ENCODE data around the gene CLDN9. TPM values are rescaled to one million over a fixed set of nuclear protein-coding genes. Genes with fewer than 3 reads are reported as not detected.

The CLDN9 gene
- total and polyA plus RNA-seq, 2 donors (not counting 1 experiment from before 2014, with no cell fraction given) = 0.04 TPM; not detected in 1

DNA sequence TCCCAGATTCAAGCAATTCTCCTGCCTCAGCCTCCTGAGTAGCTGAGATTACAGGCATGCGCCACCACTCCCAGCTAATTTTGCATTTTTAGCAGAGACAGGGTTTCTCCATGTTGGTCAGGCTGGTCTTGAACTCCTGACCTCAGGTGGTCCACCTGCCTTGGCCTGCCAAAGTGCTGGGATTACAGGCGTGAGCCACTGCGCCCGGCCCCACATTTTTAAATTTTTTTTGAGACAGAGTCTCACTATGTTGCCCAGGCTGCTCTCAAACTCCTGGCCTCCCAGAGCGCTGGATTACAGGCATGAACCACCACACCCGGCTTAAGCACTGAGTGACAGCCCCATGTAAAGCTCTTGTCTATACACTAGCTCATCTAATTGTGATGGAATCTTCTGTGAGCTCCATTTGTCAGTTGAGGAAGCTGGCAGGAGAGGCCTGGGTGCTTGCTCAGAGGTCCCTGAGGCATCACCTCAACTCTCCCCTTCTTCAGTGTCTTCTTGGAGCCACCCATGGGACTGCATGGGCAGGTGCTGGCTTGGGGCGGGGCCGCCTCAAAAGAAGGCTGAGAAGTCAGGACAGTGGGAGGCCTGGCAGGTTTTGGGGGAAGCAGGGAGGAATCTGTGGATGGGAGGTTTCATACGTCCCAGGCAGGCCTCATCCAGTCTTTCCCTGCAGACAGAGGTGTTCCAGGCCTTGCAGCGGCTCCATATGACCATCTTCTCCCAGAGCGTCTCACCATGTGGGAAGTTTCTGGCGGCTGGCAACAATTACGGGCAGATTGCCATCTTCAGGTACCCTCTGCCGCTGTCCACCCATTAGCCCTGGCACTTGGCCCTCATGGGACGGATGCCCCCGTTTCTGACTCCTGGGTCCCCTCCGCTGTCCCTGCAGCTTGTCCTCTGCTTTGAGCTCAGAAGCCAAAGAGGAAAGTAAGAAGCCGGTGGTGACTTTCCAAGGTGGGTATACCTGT lies 12.6 kb downstream of the CLDN9 start:
- H3K4me3 ChIP-seq (ENCODE audit: control extremely low read depth in 1 of 5, extremely low read depth in 1 of 5, insufficient read depth in 1 of 5, low read depth in 2 of 5, low read length in 4 of 5) = no peak overlapping the region
- CTCF ChIA-PET = interaction anchor here (0.9 to 6.9 kb wide), 7 partner anchors 8 to 128 kb away, joined by 3 to 213 read pairs (median 8); no protein-coding TSS in a partner anchor
- POLR2A ChIA-PET = interaction anchor here (0.5 to 0.8 kb wide), 4 partner anchors 34 to 594 kb away, joined by 3 to 6 read pairs (median 4); partner anchors contain the start of gene IL32
- H3K4me2 ChIP-seq (replicated peaks; ENCODE audit: low read depth, low read length, poor library complexity, severe bottlenecking) = no peak overlapping the region
- Mint-ChIP-seq H3K4me3 (no peak overlapping the region), H3K4me1 (peaks cover 52% of the 10 kb centered on the region), H3K27me3 (peaks cover 13% of the 10 kb centered on the region), H3K27ac (no peak overlapping the region), H3K9me3 (ENCODE audit: insufficient read depth) (no peaks in the 10 kb centered on the region)
- peaks cover 0 to 18% of the 10 kb centered on the region in 2 experiments for H3K36me3 ChIP-seq (replicated peaks in 1 of 2; ENCODE audit: control extremely low read depth in 1 of 2, control insufficient read depth in 1 of 2, extremely low read depth in 1 of 2, insufficient read depth in 2 of 2, low read length in 1 of 2)
- DNase-seq (no peak), ATAC-seq (ENCODE audit: low read depth) (no peak)
- no peak overlapping the region for H3K27ac ChIP-seq (ENCODE audit: low read length in 2 of 2)
- WGBS (ENCODE audit: insufficient coverage) = 98% methylated on average over 17 of the region's 18 CpGs
- peaks cover 55 to 65% of the 10 kb centered on the region in 2 donors for H3K4me1 ChIP-seq (ENCODE audit: control insufficient read depth in 2 of 2, insufficient read depth in 2 of 2, low read length in 2 of 2)
- H3K79me2 ChIP-seq (ENCODE audit: control insufficient read depth, insufficient read depth, low read length) = peaks cover 15% of the 10 kb centered on the region
- no peak overlapping the region for H2AFZ ChIP-seq (ENCODE audit: insufficient read depth, low read depth, low read length, poor library complexity, severe bottlenecking)
- H3K27me3 ChIP-seq (replicated peaks in 1 of 4; ENCODE audit: control extremely low read depth in 1 of 4, control insufficient read depth in 3 of 4, insufficient read depth in 4 of 4, low read length in 3 of 4) = peaks cover 0 to 19% (median 10%) of the 10 kb centered on the region in 4 experiments
- intact Hi-C loops (cut with micrococcal nuclease) = loop anchor here (10.0 kb wide), 2 partner anchors 259 to 1721 kb away; partner anchors contain the start of genes UBE2I and ZNF263
- TF ChIP-seq EZH2 (IDR thresholded peaks at IDR 0.05; ENCODE audit: borderline replicate concordance, insufficient read depth, low read depth, low read length, poor library complexity, severe bottlenecking) = no peak
- TF ChIP-seq, protein P1, sequence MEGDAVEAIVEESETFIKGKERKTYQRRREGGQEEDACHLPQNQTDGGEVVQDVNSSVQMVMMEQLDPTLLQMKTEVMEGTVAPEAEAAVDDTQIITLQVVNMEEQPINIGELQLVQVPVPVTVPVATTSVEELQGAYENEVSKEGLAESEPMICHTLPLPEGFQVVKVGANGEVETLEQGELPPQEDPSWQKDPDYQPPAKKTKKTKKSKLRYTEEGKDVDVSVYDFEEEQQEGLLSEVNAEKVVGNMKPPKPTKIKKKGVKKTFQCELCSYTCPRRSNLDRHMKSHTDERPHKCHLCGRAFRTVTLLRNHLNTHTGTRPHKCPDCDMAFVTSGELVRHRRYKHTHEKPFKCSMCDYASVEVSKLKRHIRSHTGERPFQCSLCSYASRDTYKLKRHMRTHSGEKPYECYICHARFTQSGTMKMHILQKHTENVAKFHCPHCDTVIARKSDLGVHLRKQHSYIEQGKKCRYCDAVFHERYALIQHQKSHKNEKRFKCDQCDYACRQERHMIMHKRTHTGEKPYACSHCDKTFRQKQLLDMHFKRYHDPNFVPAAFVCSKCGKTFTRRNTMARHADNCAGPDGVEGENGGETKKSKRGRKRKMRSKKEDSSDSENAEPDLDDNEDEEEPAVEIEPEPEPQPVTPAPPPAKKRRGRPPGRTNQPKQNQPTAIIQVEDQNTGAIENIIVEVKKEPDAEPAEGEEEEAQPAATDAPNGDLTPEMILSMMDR (IDR thresholded peaks at IDR 0.05) = no peak
- peaks cover 0 to 6% (median 0%) of the 10 kb centered on the region in 3 donors for H3K9me3 ChIP-seq (ENCODE audit: control extremely low read depth in 1 of 3, control insufficient read depth in 2 of 3, insufficient read depth in 1 of 3, low read length in 2 of 3)
- peaks cover 34% of the 10 kb centered on the region for H4K20me1 ChIP-seq (ENCODE audit: control insufficient read depth, insufficient read depth, low read length, poor library complexity, severe bottlenecking)
- H3K9ac ChIP-seq (ENCODE audit: low read length) = no peak overlapping the region
